AG08396 (cell line): ENCODE measurements around the gene TAF6.
A peak's percentile ranks its signal among the peaks of the same experiment; 100 is the strongest.

Source experiments
- DNase-seq: peaks from one replicate; pipeline ENCODE4 v3.0.0; 2012; ENCODE audit warnings: low spot score, mixed read lengths

The TAF6 gene

GRCh38 chr7:100065452-100066186 is 53.5 kb downstream of the TAF6 start:
- peak; percentile 34 for DNase-seq

GRCh38 chr7:100064162-100064561 is 55.0 kb downstream of the TAF6 start:
- DNase-seq: no peak

GRCh38 chr7:100063376-100063775 is 55.8 kb downstream of the TAF6 start:
- DNase-seq: no peak

- no peak for DNase-seq
Observed at GRCh38 chr7:100061518-100062193, 57.5 kb downstream of the TAF6 start.

- no peak for DNase-seq
Observed at GRCh38 chr7:100059251-100059739, 59.9 kb downstream of the TAF6 start.
